NCI-H2227 treated with DMSO at 0.1 percent for 48 hours (cell line): ENCODE measurements around the gene CCR2.
"Not testable (repeated sequence)": the region's sequence is repeated elsewhere in the genome, so short reads cannot be mapped to it uniquely, and the experiment has no call there.

ENCODE experiments used
- DNase-seq: peaks from one replicate; lab custom pipeline; 2025; lab: John Stamatoyannopoulos, UW

Gene CCR2

GRCh38 chr3:46353647-46354410, at the start of gene CCR2:
CCR2 (plus strand) TSS chr3:46354111; CDS start chr3:46357528, 3,417 bp downstream.
- no peak for DNase-seq

GRCh38 chr3:46304739-46305138, 49.2 kb upstream of the CCR2 start:
- no peak for DNase-seq

- no peak for DNase-seq
These were observed 40.9 kb upstream of the CCR2 start for GRCh38 chr3:46312991-46313390.

GRCh38 chr3:46314517-46314916, 39.4 kb upstream of the CCR2 start:
- no peak for DNase-seq

DNA sequence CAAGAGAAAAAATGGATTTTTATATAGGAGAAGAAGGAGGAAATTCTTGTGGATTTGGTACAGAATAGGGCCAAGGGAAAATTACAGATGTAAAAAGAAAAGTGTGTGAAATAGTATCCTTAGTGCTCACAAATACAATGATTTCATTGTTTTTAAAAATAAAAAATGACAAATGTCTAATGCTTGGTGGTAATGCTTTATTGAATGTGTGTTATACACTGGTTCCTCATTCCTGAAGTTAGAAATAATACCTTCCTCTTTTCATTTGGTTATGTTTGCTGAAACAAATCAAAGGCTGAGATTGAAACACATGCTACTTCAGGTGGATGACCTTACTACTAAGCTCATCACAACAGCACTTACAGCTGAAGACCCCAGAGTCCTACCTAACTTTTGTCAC, 37.7 kb upstream of the CCR2 start:
- no peak for DNase-seq

DNA sequence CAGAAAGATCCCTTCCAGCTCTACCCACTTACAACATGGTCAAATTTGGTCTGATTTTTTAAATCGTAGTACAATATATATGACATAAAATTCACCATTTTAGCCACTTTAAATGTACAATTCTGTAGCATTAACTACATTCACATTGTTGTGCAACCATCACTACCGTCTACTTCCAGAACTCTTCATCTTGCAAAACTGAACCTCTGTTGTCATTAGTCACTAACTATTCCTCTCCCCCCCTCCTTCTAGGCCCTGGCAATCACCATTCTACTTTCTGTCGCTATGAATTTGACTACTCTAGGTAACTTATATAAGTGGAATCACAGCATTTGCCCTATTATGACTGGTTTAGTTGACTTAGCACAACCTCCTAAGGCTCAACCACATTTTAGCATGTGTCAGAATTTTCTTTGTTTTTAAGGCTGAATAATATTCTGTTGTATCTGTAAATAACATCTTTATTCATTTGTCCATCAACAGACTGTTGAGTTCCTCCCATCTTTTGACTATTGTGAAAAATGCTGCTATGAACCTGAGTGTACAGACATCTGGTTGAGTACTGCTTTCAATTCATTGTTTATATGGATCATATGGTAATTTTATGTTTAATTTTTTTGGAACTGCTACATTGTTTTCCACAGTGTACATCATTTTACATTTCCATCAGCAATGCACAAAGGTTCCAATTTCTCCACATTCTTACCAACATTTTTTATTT, 35.5 kb upstream of the CCR2 start:
- DNase-seq = no peak

DNA sequence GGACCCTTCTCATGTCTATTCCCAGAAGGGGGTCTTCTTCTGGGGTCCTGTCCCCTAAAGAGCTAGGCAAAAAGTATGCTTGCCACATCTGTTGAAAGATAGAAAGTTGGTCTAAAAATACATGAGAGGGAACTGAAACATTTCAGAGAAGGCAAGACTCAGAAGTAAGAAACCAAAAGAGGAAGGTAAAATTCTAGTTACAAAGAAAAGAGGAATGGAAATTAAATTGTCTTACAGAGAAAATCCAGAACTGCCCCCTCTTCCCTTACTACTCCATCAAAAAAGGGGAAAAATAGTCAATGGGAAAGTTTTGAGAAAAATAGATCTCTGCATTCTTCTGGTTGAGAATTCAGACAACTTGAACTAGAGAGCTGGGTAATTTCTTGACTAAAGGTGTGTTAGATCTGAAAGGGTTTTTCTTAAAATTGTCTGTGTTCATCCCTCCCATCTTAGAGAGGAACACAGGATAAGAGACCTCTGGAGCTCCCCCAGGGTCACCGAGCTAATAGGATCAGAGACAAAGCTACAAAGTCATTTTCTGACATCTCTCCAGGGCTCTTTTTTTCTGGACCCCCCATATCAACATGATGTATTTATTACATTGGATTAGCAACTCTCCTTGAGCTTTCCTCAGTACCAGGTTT, 32.3 kb upstream of the CCR2 start:
- no peak for DNase-seq

GRCh38 chr3:46324036-46324435, 29.9 kb upstream of the CCR2 start:
- no peak for DNase-seq

GRCh38 chr3:46325645-46326300, 28.1 kb upstream of the CCR2 start:
- DNase-seq = no peak

- DNase-seq = not testable (repeated sequence)
These were observed 23.2 kb upstream of the CCR2 start for GRCh38 chr3:46330676-46331075.

- DNase-seq = no peak
These were observed 19.0 kb upstream of the CCR2 start for GRCh38 chr3:46334741-46335478.

DNA sequence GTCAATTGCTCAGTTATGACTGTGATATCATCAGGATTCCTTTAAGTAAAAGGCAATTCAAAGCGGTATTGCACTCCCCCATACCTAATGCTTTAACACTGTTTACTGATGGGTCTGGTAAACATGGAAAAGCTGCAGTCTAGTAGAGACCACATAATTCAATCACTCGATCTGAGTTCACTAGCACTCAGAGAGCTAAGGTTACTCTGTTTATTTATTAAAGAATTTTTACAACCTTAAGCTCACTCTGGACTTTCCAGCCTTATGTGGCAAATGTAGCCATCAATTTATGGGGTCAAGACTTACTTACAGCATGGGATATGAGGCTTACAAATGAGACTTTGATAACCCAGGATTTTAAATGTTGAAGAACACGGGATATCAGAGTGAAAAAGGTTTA, 18.4 kb upstream of the CCR2 start:
- DNase-seq = no peak

DNA sequence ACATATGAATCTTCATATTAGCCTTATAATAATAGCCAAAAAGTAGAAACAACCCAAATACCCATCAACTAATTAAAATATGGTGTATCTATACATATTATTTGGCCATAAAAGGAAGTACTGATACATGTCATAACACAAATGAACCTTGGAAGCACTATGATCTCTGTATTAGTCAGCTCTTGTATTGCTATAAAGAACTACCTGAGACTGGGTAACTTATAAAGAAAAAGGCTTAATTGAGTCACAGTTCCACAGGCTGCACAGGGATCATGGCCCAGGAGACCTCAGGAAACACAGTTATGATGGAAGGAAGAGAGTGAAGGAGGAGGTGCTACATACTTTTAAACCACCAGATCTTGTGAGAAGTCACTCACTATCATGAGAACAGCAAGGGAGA, 16.0 kb upstream of the CCR2 start:
- DNase-seq = no peak

DNA sequence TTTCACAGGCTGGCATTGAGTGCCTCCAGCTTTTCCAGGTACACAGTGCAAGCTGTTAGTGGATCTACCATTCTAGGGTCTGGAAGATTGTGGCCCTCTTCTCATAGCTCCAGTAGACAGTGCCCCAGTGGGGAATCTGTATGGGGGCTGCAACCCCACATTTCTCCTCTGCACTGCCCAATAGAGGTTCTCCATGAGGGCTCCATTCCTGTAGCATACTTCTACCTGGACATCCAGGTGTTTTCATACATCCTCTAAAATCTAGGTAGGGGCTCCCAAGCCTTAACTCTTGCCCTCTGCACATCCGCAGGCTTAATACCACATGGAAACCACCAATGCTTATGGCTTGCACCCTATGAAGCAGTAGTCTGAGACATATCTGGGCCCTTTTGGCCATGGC, 15.1 kb upstream of the CCR2 start:
- no peak for DNase-seq

- DNase-seq = no peak
These were observed 9.4 kb upstream of the CCR2 start for GRCh38 chr3:46344476-46344875.

GRCh38 chr3:46348823-46349482, 5.0 kb upstream of the CCR2 start:
- no peak for DNase-seq

- no peak for DNase-seq
These were observed 4.2 kb upstream of the CCR2 start for GRCh38 chr3:46349484-46350261.

DNA sequence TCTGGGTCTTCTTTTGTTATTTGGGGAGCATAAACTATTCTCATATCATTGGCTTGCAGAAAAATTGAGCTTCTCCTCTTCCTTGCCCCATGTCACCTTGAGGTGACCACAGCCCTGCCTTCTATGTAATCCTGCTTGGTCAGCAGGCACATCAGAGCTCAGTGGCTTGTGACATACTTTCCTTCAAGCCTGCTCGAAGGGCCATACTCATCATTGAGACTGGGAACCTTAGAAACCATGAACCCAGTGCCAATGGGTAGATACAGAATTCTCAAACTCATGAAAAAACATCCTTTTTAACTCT, 3.7 kb upstream of the CCR2 start:
- no peak for DNase-seq

DNA sequence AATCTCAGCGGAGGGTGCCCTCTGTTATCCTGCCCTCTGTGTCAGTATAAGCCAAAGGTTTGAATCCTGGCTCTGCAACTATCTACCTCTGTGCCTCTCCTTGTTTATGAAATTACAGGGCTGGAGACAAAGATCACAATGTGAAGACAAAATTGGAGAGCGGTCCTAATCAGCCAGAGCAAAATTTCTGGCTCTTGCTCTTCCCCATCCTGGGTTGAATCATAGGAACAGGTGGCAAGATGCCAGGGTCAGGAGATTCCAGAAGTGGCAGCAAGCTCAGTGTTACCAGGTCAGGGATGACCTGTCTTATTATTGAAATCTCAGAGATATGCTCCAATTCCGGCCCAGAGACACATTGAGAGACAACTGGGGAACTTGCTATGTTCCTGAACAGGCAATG, 2.3 kb upstream of the CCR2 start:
- no peak for DNase-seq

DNA sequence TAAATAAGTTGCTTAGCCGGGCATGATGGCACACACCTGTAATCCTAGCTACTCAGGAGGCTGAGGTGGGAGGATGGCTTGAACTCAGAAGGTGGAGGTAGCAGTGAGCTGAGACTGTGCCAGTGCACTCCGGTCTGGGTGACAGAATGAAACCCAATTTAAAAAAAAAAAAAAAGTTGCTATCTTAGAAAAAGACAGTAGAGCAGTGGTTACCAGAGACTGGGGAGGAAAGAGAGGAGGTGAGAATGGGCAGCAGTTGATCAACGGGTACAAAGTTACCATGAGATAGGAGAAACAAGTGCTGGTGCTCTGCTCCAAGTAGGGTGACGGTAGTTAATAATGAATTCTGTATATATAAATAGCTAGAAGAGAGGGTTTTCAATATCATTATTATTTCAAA, 821 bp upstream of the CCR2 start:
- no peak for DNase-seq

DNA sequence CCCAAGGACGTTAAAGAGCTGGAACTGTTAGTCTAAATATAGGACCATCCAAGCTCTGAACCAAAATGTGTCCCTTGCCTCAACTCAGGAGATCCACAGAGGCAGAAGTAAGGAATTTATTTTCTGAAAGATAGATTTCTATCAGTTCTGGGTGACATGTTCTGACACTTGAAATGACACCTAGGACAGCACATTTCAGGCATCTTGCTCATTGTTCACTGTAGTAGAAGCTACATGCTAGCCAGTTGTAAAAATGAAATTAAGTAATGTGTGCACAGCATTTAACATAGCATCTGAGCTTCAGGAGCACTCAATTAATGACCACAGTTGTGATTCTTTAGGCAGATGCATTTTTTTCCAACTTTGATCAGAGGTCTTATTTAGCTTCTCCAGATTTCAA, 567 bp downstream of the CCR2 start:
- no peak for DNase-seq
